Umbilical cord (tissue), 2 donors: ENCODE results near the gene CELF2. TPM values are rescaled to one million over a fixed set of nuclear protein-coding genes. Genes with fewer than 3 reads are reported as not detected.

Source experiments
- DNase-seq: peaks from one replicate; pipeline ENCODE4 v3.0.0-alpha.2; 2015; ENCODE audit warnings: low spot score
- total RNA-seq: library from RNA; depleted of rRNA; stranded (reverse); fragments of >200 nt; gene quantifications from one replicate; pipeline ENCODE4 v1.2.3, GENCODE V29; 2014; ENCODE audit warnings: low replicate concordance; ENCODE audit not compliant: insufficient read depth

Gene CELF2
- total RNA-seq, 1 donor from 2014 or later: 10.1 TPM

GRCh38 chr10:11154849-11155498 lies 137.3 kb downstream of the CELF2 start:
- DNase-seq: peak; percentile 43

GRCh38 chr10:11156480-11156879 lies 138.8 kb downstream of the CELF2 start:
- no peak for DNase-seq

GRCh38 chr10:11157292-11158076 lies 139.8 kb downstream of the CELF2 start:
- peak; percentile 41 for DNase-seq

GRCh38 chr10:11158080-11158479 lies 140.4 kb downstream of the CELF2 start:
- no peak for DNase-seq

DNA sequence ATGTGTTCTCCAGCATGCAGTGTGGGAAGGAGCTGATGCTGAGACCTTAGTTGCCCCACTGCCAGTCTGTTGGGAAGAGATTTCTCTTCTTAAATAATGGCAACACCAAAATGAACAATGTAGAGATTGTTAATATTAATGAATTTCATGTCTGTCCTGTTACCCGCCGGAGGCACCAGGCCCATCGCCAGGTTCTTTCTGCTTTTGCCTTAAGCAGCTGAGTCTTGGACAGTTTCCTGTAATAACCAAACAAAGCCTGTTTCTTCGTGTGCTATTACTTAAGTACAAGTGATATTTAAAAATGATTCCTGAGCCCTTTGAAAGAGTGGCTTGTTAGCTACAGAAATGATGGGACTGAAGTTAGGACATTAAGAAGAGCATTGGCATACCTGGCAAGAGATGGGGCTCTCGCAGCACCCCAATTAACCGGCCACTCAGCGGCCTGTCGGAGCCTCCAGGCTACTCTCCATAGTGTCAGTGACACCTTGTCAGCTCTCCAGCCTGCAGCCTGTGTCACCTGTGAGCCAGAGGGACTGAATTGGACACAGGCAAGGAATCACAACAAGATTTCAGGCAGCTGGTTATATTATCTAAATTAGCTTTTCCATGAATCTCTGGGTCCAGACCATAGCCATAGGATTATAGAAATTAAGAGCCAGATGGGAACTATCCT lies 142.0 kb downstream of the CELF2 start:
- DNase-seq: no peak

GRCh38 chr10:11161096-11161495 lies 143.4 kb downstream of the CELF2 start:
- DNase-seq: no peak

DNA sequence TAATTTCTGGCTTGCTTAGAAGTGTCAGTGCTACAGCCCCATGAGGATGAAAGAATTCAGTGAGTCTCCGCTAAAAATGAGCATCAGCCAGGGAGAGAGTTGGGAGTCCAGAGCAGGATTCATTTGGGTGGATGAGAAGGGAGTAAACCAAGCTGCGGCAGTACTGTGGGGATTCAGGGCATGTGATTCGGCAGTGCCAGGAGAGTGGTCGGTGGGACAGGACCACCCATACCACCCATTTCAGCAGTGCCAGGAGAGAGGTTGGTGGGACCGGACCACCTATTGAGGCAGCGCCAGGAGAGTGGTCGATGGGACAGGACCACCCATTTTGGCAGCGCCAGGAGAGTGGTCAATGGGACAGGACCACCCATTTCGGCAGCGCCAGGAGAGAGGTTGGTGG lies 144.2 kb downstream of the CELF2 start:
- no peak for DNase-seq

GRCh38 chr10:11162828-11163599 lies 145.3 kb downstream of the CELF2 start:
- peak; percentile 49 for DNase-seq

DNA sequence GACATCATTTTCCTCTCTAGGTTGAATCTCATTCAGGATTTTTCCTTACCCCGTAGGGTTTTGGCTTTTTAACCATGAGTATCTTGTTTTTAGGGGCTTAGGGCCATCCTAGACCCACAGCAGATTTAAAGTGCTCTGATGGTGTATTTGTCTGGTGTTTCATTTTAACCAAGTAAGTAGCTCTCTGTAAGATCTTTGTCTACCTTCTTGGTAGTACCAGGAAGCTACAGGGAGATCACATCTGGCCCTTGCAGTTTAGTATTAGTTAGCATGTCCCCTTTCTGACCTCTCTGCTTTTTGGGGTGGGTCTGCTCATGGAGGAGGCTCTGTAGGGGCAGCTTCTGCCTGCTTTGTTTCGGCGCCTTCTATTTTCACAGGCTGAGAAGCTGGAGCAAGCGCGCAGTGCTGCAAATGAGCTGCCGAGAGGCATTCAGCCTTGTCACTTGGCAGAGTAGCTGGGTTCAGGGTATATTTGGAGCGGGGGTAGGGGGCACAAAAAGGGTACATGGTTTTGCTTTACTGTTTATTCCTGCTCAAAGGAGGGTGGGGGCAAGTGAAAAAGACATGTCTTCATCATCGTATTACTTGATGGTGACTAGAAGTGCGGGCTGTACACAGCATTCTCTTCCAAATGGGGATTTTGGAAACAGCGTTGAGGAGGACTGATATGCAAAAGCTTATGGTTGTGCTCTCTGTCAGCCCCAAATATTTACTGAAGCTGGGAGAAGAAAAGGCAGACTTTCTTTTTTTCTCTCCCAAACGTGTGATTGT lies 146.3 kb downstream of the CELF2 start:
- peak; percentile 47 for DNase-seq

GRCh38 chr10:11164551-11164802 lies 146.8 kb downstream of the CELF2 start:
- DNase-seq: no peak

DNA sequence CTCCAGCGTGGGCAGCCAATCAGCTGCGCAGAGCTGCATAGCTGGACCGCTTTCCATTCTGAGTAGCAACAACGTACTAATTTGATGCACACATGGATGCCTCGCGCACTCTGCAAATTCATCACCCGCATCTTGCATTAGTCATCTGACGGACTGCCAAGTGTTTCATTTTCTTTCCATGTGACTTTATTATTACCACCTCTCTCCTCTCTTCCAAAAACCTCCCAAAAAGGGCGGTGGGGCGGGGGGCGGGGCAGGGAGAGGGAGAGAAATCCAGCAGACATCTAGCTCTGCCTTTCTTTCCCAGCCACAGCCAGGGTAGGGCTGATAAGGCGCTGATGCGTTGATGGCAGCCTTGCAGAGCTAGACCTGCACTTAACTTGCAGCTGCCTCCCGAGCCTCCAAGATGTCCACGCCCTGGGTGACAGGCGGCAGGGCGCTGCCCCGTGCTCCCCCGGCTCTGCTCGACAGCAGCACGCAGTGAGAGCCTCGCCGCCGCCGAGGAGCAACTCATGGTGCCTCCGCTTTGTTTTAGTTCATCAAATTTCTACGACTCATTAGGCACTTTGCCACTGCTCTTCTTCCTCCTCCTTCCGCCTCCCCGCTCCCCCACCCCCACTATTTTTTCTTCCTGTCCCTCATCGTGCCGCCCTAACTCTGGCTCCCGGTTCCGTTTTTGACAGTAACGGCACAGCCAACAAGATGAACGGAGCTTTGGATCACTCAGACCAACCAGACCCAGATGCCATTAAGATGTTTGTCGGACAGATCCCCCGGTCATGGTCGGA lies 147.3 kb downstream of the CELF2 start:
- DNase-seq: peak; percentile 88

- DNase-seq: peak; percentile 42
Observed at GRCh38 chr10:11165591-11166543, 148.2 kb downstream of the CELF2 start.

- DNase-seq: no peak
Observed at GRCh38 chr10:11166550-11166949, 148.9 kb downstream of the CELF2 start.

DNA sequence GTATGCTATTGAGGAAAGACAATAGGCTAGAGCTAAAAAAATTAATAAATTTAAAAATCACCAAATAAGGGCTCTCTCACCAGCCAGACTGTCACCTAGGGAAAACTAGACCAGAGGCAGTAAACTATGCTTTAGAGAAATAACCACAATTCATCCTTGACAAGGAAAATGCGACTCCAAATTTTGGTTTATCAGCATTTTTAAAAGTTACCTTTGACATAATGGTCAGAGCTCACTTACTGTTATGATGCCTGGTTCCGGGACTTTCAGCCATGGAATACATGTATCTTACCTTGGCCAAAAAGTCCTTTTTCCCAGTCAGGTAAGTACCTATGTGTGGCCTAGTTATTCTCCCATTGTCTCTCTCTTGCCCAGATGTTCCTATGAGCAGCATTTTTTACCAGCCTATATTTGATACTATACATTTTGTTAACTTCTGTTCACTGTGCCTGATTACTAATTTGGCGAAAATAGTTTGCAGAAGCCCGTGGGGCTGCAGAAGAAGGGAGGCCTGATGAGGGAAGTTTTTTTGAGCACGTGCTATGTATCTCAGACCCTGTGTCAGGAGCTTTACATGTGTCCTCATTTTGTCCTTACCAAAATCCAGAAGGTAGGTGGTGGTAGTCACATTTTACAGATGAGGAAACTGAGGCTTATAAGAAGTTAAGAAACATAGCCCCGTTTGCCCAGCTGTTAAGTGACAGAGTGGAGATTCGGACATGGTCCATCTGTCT lies 149.7 kb downstream of the CELF2 start:
- no peak for DNase-seq

DNA sequence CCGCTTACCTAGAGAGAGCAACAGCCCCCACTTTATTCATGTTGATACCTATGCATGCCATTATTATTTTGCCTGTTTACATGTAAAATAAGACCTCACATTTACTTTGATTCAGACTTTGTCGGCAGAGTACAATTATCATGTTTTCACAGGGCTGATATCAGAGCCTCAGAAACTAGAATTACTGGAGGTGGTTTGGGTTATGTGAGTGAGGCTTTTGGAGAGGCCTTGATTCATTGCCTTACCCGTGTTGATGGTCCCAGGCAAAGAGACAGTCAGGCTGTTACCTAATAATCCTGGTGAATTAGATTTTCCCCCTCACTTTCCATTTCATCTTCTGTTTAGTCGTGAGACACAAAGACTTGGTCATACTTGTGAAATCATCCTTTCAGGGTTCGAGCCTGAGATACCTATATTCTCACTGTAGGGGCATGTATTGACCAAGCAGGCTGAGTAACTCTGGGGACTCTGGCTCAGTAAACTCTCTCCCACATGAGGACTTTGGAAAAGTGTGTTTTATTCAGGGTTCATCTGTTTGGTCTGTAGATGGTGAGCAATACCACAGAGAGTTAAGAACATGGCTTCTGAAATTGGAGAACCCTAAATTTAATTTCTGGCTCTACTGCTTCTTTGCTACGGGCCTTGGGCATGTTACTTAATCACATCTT lies 150.9 kb downstream of the CELF2 start:
- DNase-seq: no peak

- DNase-seq: no peak
Observed at GRCh38 chr10:11169976-11170375, 152.3 kb downstream of the CELF2 start.

- no peak for DNase-seq
Observed at GRCh38 chr10:11170574-11170973, 152.9 kb downstream of the CELF2 start.
